ENCODE measurements around the gene KCNH5.

DNA sequence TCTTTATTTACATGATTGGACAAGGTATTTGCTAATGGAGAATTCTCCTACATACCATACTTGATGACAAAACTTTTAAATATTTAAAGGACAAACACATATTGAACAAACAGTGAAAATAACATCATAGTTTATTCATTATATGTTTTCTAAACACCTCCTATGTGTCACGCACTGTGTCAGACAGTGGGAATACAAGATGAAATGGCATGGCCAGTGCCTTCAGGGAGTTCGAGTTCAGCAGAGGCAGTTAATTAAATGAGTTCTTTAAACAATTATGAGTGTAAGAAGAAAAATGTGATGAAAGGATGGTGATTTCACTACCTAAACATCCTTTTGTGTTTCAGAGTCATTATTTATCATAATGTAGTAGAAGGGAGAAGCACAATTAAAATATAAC lies 159.8 kb downstream of the KCNH5 start:
- TF ChIP-seq CTCF (IDR thresholded peaks at IDR 0.05), result no peak
- TF ChIP-seq POLR2A (IDR thresholded peaks at IDR 0.05), result no peak

Measured in body of pancreas (tissue), 4 donors.